ENCODE data around the gene OR9Q1.

GRCh38 chr11:58164389-58164788 is 140.7 kb downstream of the OR9Q1 start:
- no peak for TF ChIP-seq GATA2 (IDR thresholded peaks at IDR 0.05; ENCODE audit: low read depth, low read length)
- no peak for TF ChIP-seq GATA3 (IDR thresholded peaks at IDR 0.05; ENCODE audit: low read depth, low read length)
